GM12878 (cell line): ENCODE results near the gene CD34. TPM values are rescaled to one million over a fixed set of nuclear protein-coding genes. Genes with fewer than 3 reads are reported as not detected.
A peak's percentile ranks its signal among the peaks of the same experiment; 100 is the strongest.

Experiments
- ATAC-seq: fragments of 200-7000 bp; cut with Tn5 transposase; 3 replicates; pipeline ENCODE4 v1.9.1; 2020; ENCODE audit warnings: mild to moderate bottlenecking, moderate library complexity
- BruUV-seq: library from RNA; stranded (reverse); fragments of 400-500 nt; replicated peaks from 2 replicates; lab custom pipeline; 2021; lab: Mats Ljungman, UMichigan
- CTCF ChIA-PET: fragments of 300-600 bp; sonication (Branson Sonifier 250); formaldehyde crosslinking; extraction: SDS; loops from one replicate; lab custom pipeline; 2021; ENCODE audit warnings: inconsistent platforms; lab: Yijun Ruan, JAX
- POLR2A ChIA-PET: fragments of 350-600 bp; formaldehyde crosslinking; extraction: SDS; loops from one replicate; lab custom pipeline; 2021; ENCODE audit warnings: inconsistent platforms; lab: Charles Lee
- RAD21 ChIA-PET: fragments of 300-600 bp; sonication (Branson Sonifier 250); formaldehyde crosslinking; loops from one replicate; lab custom pipeline; 2023; ENCODE audit warnings: antibody characterized with exemption; ENCODE audit not compliant: unreplicated experiment; lab: Charles Lee
- SMC1A ChIA-PET: fragments of 300-600 bp; sonication (Branson Sonifier 250); formaldehyde crosslinking; loops from one replicate; lab custom pipeline; 2023; ENCODE audit not compliant: unreplicated experiment, uncharacterized antibody; lab: Charles Lee
- DNase-seq: peaks from one replicate; pipeline ENCODE4 v3.0.0-alpha.2; 2011; ENCODE audit warnings: low read depth, low spot score
- FAIRE-seq: peaks from 3 replicates; lab custom pipeline; 2011; peaks lifted over from hg19 to GRCh38; lab: Jason Lieb, UNC
- H2AFZ ChIP-seq: 2 replicates; pipeline ENCODE4 v1.6.0; 2011; ENCODE audit warnings: low read depth, low read length, control low read depth; ENCODE audit not compliant: control insufficient read depth
- H3K27ac ChIP-seq: 2 replicates; pipeline ENCODE4 v1.5.1; 2011; ENCODE audit warnings: control low read depth; ENCODE audit not compliant: control insufficient read depth, insufficient read depth
- H3K27me3 ChIP-seq, 2 experiments: replicated peaks in 1 of 2; 2 replicates each; pipeline versions ENCODE4 v1.6.0 to v1.6.1; 2011; ENCODE audit warnings: low read length in 1 of 2; ENCODE audit not compliant: control insufficient read depth in 2 of 2, insufficient read depth in 2 of 2
- H3K36me3 ChIP-seq, 2 experiments: 2 replicates each; pipeline ENCODE4 v1.5.1; 2011; ENCODE audit warnings: low read length in 1 of 2; ENCODE audit not compliant: control insufficient read depth in 2 of 2, insufficient read depth in 2 of 2
- H3K4me1 ChIP-seq: 2 replicates; pipeline ENCODE4 v1.6.1; 2011; ENCODE audit warnings: mild to moderate bottlenecking, low read length, moderate library complexity, mixed read lengths; ENCODE audit not compliant: control insufficient read depth, insufficient read depth
- H3K4me2 ChIP-seq: 2 replicates; pipeline ENCODE4 v1.6.0; 2011; ENCODE audit warnings: control low read depth; ENCODE audit not compliant: control insufficient read depth, insufficient read depth
- H3K4me3 ChIP-seq: fragments of 200-600 bp; sonication (generic); 2 replicates; pipeline ENCODE4 v1.5.1; 2016
- H3K79me2 ChIP-seq: 2 replicates; pipeline ENCODE4 v1.6.0; 2011; ENCODE audit warnings: low read length; ENCODE audit not compliant: control insufficient read depth, insufficient read depth
- H3K9ac ChIP-seq: 2 replicates; pipeline ENCODE4 v1.8.0; 2011; ENCODE audit warnings: low read length, control low read depth, mixed read lengths; ENCODE audit not compliant: control insufficient read depth, insufficient read depth
- H3K9me3 ChIP-seq: replicated peaks from 3 replicates; pipeline ENCODE4 v1.5.1; 2011; ENCODE audit warnings: mild to moderate bottlenecking, low read length; ENCODE audit not compliant: control insufficient read depth, insufficient read depth
- H4K20me1 ChIP-seq: 2 replicates; pipeline ENCODE4 v1.6.0; 2011; ENCODE audit not compliant: control insufficient read depth, insufficient read depth
- HDAC6 ChIP-seq: fragments of 200-600 bp; sonication (generic); IDR thresholded peaks from one replicate; pipeline ENCODE4 v1.8.0; 2017; ENCODE audit warnings: antibody characterized with exemption; ENCODE audit not compliant: unreplicated experiment
- NFXL1 ChIP-seq: fragments of 450-650 bp; IDR thresholded peaks from 2 replicates; pipeline ENCODE4 v1.6.1; 2017; ENCODE audit warnings: antibody characterized with exemption, mild to moderate bottlenecking, borderline replicate concordance
- SUZ12 ChIP-seq: fragments of 200-600 bp; sonication (generic); IDR thresholded peaks from one replicate; pipeline ENCODE4 v1.6.1; 2018; ENCODE audit warnings: antibody characterized with exemption, mild to moderate bottlenecking; ENCODE audit not compliant: unreplicated experiment
- ZZZ3 ChIP-seq: IDR thresholded peaks from 2 replicates; pipeline ENCODE4 v1.6.1; 2011; ENCODE audit warnings: low read depth; ENCODE audit not compliant: control insufficient read depth, insufficient read length
- WGBS: methylation state at CpG from one replicate; pipeline ENCODE4 v1.1.6; 2016; ENCODE audit warnings: low lambda C conversion rate; ENCODE audit not compliant: insufficient replicate concordance, insufficient coverage; ENCODE audit errors: missing lambda C conversion rate; 5-methylcytosine and 5-hydroxymethylcytosine counted together
- in situ Hi-C: fragments of 300-500 bp; cut with MboI; formaldehyde crosslinking; loops from 9 replicates; pipeline ENCODE4 v1.14.3; 2018; ENCODE audit warnings: mixed read lengths
- intact Hi-C: fragments of 100-400 bp; cut with micrococcal nuclease; formaldehyde crosslinking; loops from one replicate; pipeline ENCODE4 v1.14.2; 2022; ENCODE audit not compliant: unreplicated experiment
- polyA plus RNA-seq, 11 experiments: library from polyadenylated mRNA; depleted of rRNA in 4 of 11; unstranded in 6 of 11; stranded (reverse) in 5 of 11; fragments of >200 nt; fragmentation: Nextera tagmentation in 4 of 11; fragmentation: Illumina TruSeq in 1 of 11; extraction: Ambion mirVana in 4 of 11; extraction: Trizol in 1 of 11; gene quantifications; 1 replicate in 1 of 11; 2 replicates in 10 of 11; pipeline versions ENCODE4 v1.2.1 to v1.2.3, GENCODE V29; 2011 to 2016; ENCODE audit warnings: inconsistent platforms in 2 of 11, missing spikeins in 2 of 11, low read depth in 1 of 11
- total RNA-seq, 4 experiments: library from RNA; depleted of rRNA in 3 of 4; stranded (reverse); fragments of >200 nt in 3 of 4; fragmentation: Illumina TruSeq in 1 of 4; extraction: Trizol in 1 of 4; gene quantifications; 2 replicates each; pipeline versions ENCODE4 v1.2.1 to v1.2.3, GENCODE V29; 2013 to 2021

Gene CD34
- total and polyA plus RNA-seq, 10 of the 15 experiments (the other 5 are each of a cell fraction or from before 2014, with no cell fraction given): under 0.01 to 0.08 (median 0.02) TPM; not detected in 6

DNA sequence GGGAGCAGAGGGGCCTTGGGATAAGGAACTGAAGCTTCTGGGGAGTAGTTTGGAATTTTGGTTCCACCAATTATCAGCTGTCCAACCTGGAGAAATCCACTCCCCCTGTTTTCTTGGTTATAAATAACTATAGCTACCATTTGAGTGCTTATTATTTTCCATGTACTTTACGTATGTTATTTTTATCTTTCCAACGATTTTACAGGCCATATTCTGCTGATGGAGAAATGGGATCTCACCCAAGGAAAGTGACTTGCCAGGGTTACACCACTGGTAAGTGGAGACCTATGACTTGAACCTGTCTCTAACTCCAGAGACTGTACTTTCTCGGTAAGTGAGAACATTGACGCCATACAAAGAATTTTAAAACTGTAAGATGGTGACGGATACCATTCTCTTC is 49.0 kb upstream of the CD34 start (continued):
- TF ChIP-seq ZZZ3: no peak
- TF ChIP-seq, all 136 proteins: peak for 0

DNA sequence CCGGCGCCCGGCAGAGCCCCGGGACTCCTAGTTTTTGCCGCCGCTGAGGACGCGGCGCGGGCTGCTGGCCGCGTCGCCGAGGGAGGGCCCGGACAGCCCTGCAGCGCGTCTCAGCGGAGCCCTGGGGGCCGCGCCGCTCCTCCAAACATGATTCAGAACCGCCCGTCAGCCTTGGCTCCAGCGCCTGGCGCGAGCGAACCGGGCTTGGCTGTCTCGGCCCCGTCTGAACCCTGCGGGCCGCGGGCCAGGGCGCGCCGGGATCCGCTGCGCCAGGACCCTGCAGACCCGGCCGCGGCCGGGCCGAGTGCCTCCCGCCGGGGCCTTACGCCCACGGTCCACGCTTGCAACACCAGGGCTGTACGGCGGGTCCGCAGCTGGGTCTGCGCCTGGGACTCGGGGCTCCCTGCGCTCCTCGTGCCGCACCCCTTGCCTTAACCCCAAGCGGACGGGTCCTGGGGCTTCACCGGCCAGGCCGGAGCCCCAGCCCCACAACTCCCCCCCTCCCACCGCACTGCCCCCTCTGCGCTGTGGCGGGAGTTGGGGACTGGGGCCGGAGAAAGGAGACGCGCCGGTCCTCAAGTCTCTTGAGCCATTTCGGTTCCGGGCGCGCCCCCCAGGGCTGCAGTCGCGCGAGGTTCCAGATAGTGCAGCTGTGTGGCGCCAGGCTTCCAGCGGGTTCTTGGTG is 48.4 kb upstream of the CD34 start:
- Histone ChIP-seq H3K9ac (no peak overlapping the region), H3K79me2 (no peaks in the 10 kb centered on the region), H3K4me2 (peak overlapping the region; percentile 41), H3K27me3 (peaks cover 9 to 20% of the 10 kb centered on the region in 2 experiments), H3K4me1 (peaks cover 4% of the 10 kb centered on the region; the same call in 1 of the 2 replicates), H3K36me3 (no peaks in the 10 kb centered on the region), H3K9me3 (no peaks in the 10 kb centered on the region; the same call in 2 of the 3 replicates), H3K4me3 (no peak overlapping the region), H2AFZ (no peak overlapping the region), H3K27ac (no peak overlapping the region), H4K20me1 (no peaks in the 10 kb centered on the region)
- RAD21 ChIA-PET: interaction anchor here (0.7 to 0.8 kb wide), 2 partner anchors 38 to 62 kb away, joined by 3 to 6 read pairs; no protein-coding TSS in a partner anchor
- SMC1A ChIA-PET: interaction anchor here (0.7 to 1.6 kb wide), 2 partner anchors 62 to 1142 kb away, joined by 4 to 6 read pairs; no protein-coding TSS in a partner anchor
- DNase-seq (no peak), ATAC-seq (peak; percentile 7; the same call in 2 of the 3 replicates), FAIRE-seq (no peak)
- in situ Hi-C loops: no loop called here
- CTCF ChIA-PET: interaction anchor here (0.8 to 2.8 kb wide), 4 partner anchors 60 to 75 kb away, joined by 3 to 23 read pairs (median 4); no protein-coding TSS in a partner anchor
- intact Hi-C loops: no loop called here
- POLR2A ChIA-PET: no interaction called here
- 3% methylated on average over 62 of the region's 76 CpGs for WGBS
- peak; percentile 66 for TF ChIP-seq HDAC6
- TF ChIP-seq NFXL1: no peak
- TF ChIP-seq SUZ12: peak; percentile 92
- BruUV-seq: no TSS peak
